ENCODE measurements around the gene AGRN. TPM values are rescaled to one million over a fixed set of nuclear protein-coding genes. Genes with fewer than 3 reads are reported as not detected.
"Not testable (repeated sequence)": the region's sequence is repeated elsewhere in the genome, so short reads cannot be mapped to it uniquely, and the experiment has no call there.

The AGRN gene
- polyA plus RNA-seq, 2 donors: 17.0 to 40.6 TPM

GRCh38 chr1:1096136-1096535 lies 76.2 kb downstream of the AGRN start:
- not testable (repeated sequence) for H3K4me1 ChIP-seq (ENCODE audit: control insufficient read depth in 2 of 2, insufficient read depth in 2 of 2, low read length in 1 of 2); H3K27ac ChIP-seq (ENCODE audit: low read depth in 2 of 2, low read length in 1 of 2); H3K36me3 ChIP-seq (ENCODE audit: control insufficient read depth in 2 of 2, insufficient read depth in 2 of 2, low read length in 1 of 2); H3K9me3 ChIP-seq (ENCODE audit: control insufficient read depth in 2 of 2, insufficient read depth in 1 of 2, low read depth in 1 of 2, low read length in 1 of 2); H3K27me3 ChIP-seq (ENCODE audit: control insufficient read depth in 1 of 2, insufficient read depth in 2 of 2, low read length in 2 of 2); H3K4me3 ChIP-seq (ENCODE audit: low read depth in 1 of 2, low read length in 2 of 2)
- WGBS, 2 donors: 92 to 94% methylated on average over 5 of the region's 5 CpGs

- Histone ChIP-seq H3K36me3 (ENCODE audit: control insufficient read depth in 2 of 2, insufficient read depth in 2 of 2, low read length in 1 of 2) (no peaks in the 10 kb centered on the region), H3K4me1 (ENCODE audit: control insufficient read depth in 2 of 2, insufficient read depth in 2 of 2, low read length in 1 of 2) (no peaks in the 10 kb centered on the region), H3K9me3 (ENCODE audit: control insufficient read depth in 2 of 2, insufficient read depth in 1 of 2, low read depth in 1 of 2, low read length in 1 of 2) (no peaks in the 10 kb centered on the region), H3K4me3 (ENCODE audit: low read depth in 1 of 2, low read length in 2 of 2) (no peak overlapping the region), H3K27me3 (ENCODE audit: control insufficient read depth in 1 of 2, insufficient read depth in 2 of 2, low read length in 2 of 2) (no peaks in the 10 kb centered on the region), H3K27ac (ENCODE audit: low read depth in 2 of 2, low read length in 1 of 2) (no peak overlapping the region)
- WGBS, 2 donors: 92% methylated on average over 18 of the region's 18 CpGs
Measured at GRCh38 chr1:1098681-1099421, 78.9 kb downstream of the AGRN start.

- Histone ChIP-seq H3K4me3 (ENCODE audit: low read depth in 1 of 2, low read length in 2 of 2) (no peak overlapping the region), H3K36me3 (ENCODE audit: control insufficient read depth in 2 of 2, insufficient read depth in 2 of 2, low read length in 1 of 2) (no peaks in the 10 kb centered on the region), H3K27me3 (ENCODE audit: control insufficient read depth in 1 of 2, insufficient read depth in 2 of 2, low read length in 2 of 2) (no peaks in the 10 kb centered on the region), H3K27ac (ENCODE audit: low read depth in 2 of 2, low read length in 1 of 2) (no peak overlapping the region), H3K4me1 (ENCODE audit: control insufficient read depth in 2 of 2, insufficient read depth in 2 of 2, low read length in 1 of 2) (no peaks in the 10 kb centered on the region), H3K9me3 (ENCODE audit: control insufficient read depth in 2 of 2, insufficient read depth in 1 of 2, low read depth in 1 of 2, low read length in 1 of 2) (no peaks in the 10 kb centered on the region)
- 87 to 89% methylated on average over 4 of the region's 4 CpGs for WGBS, 2 donors
Measured at GRCh38 chr1:1099506-1100183, 79.7 kb downstream of the AGRN start.

- no peak overlapping the region for H3K4me3 ChIP-seq (ENCODE audit: low read depth in 1 of 2, low read length in 2 of 2)
- H3K27me3 ChIP-seq (ENCODE audit: control insufficient read depth in 1 of 2, insufficient read depth in 2 of 2, low read length in 2 of 2): no peaks in the 10 kb centered on the region
- WGBS, 2 donors: 98% methylated on average over 11 of the region's 11 CpGs
- no peaks in the 10 kb centered on the region for H3K4me1 ChIP-seq (ENCODE audit: control insufficient read depth in 2 of 2, insufficient read depth in 2 of 2, low read length in 1 of 2)
- no peaks in the 10 kb centered on the region for H3K36me3 ChIP-seq (ENCODE audit: control insufficient read depth in 2 of 2, insufficient read depth in 2 of 2, low read length in 1 of 2)
- H3K27ac ChIP-seq (ENCODE audit: low read depth in 2 of 2, low read length in 1 of 2): no peak overlapping the region
- H3K9me3 ChIP-seq (ENCODE audit: control insufficient read depth in 2 of 2, insufficient read depth in 1 of 2, low read depth in 1 of 2, low read length in 1 of 2): no peaks in the 10 kb centered on the region
Measured at GRCh38 chr1:1100296-1100695, 80.4 kb downstream of the AGRN start.

- H3K27ac ChIP-seq (ENCODE audit: low read depth in 2 of 2, low read length in 1 of 2): no peak overlapping the region
- H3K4me3 ChIP-seq (ENCODE audit: low read depth in 1 of 2, low read length in 2 of 2): no peak overlapping the region
- no peaks in the 10 kb centered on the region for H3K4me1 ChIP-seq (ENCODE audit: control insufficient read depth in 2 of 2, insufficient read depth in 2 of 2, low read length in 1 of 2)
- H3K36me3 ChIP-seq (ENCODE audit: control insufficient read depth in 2 of 2, insufficient read depth in 2 of 2, low read length in 1 of 2): no peaks in the 10 kb centered on the region
- no peaks in the 10 kb centered on the region for H3K9me3 ChIP-seq (ENCODE audit: control insufficient read depth in 2 of 2, insufficient read depth in 1 of 2, low read depth in 1 of 2, low read length in 1 of 2)
- 87 to 94% methylated on average over 7 of the region's 7 CpGs for WGBS, 2 donors
- H3K27me3 ChIP-seq (ENCODE audit: control insufficient read depth in 1 of 2, insufficient read depth in 2 of 2, low read length in 2 of 2): no peaks in the 10 kb centered on the region
Measured at GRCh38 chr1:1101503-1101902, 81.6 kb downstream of the AGRN start.

- H3K9me3 ChIP-seq (ENCODE audit: control insufficient read depth in 2 of 2, insufficient read depth in 1 of 2, low read depth in 1 of 2, low read length in 1 of 2): not testable (repeated sequence)
Measured at GRCh38 chr1:1104152-1104551, 84.2 kb downstream of the AGRN start.

More at GRCh38 chr1:1104152-1104551, 84.2 kb downstream of the AGRN start:
- H3K27me3 ChIP-seq (ENCODE audit: control insufficient read depth in 1 of 2, insufficient read depth in 2 of 2, low read length in 2 of 2); H3K4me3 ChIP-seq (ENCODE audit: low read depth in 1 of 2, low read length in 2 of 2); H3K4me1 ChIP-seq (ENCODE audit: control insufficient read depth in 2 of 2, insufficient read depth in 2 of 2, low read length in 1 of 2); H3K27ac ChIP-seq (ENCODE audit: low read depth in 2 of 2, low read length in 1 of 2); H3K36me3 ChIP-seq (ENCODE audit: control insufficient read depth in 2 of 2, insufficient read depth in 2 of 2, low read length in 1 of 2): not testable (repeated sequence)
- 75 to 79% methylated on average over 6 of the region's 6 CpGs for WGBS, 2 donors

Other genes with a start within 250 kb of the AGRN start
- 1 to 10 TPM in 1 of 2 donors, under 1 TPM in 1; 0.68 to 1.5 TPM for gene SAMD11, start 96.2 kb upstream of the AGRN start, polyA plus RNA-seq
- gene NOC2L, start 60.9 kb upstream of the AGRN start, polyA plus RNA-seq: 10 to 100 TPM; 60.8 to 67.4 TPM
- gene KLHL17, start 59.5 kb upstream of the AGRN start, polyA plus RNA-seq: 10 to 100 TPM; 11.9 to 21.8 TPM
- 10 to 100 TPM; 35.6 to 74.7 TPM for gene PLEKHN1, start 53.6 kb upstream of the AGRN start, polyA plus RNA-seq
- 1 to 10 TPM in 1 of 2 donors, under 1 TPM in 1; 0.47 to 3.4 TPM for gene PERM1, start 38.0 kb upstream of the AGRN start, polyA plus RNA-seq
- gene HES4, start 20.0 kb upstream of the AGRN start, polyA plus RNA-seq: 10 to 100 TPM; 15.1 to 20.2 TPM
- gene ISG15, start 6.6 kb upstream of the AGRN start, polyA plus RNA-seq: 10 to 100 TPM; 17.8 to 40.7 TPM
- gene RNF223, start 54.2 kb downstream of the AGRN start, polyA plus RNA-seq: 10 to 100 TPM; 28.2 to 44.2 TPM
- 10 to 100 TPM; 13.0 to 27.5 TPM for gene C1orf159, start 96.0 kb downstream of the AGRN start, polyA plus RNA-seq
- under 1 TPM; 0.28 to 0.43 TPM for gene TTLL10, start 153.8 kb downstream of the AGRN start, polyA plus RNA-seq
- gene TNFRSF18, start 186.5 kb downstream of the AGRN start, polyA plus RNA-seq: 1 to 10 TPM; 1.9 to 4.3 TPM
- gene TNFRSF4, start 194.0 kb downstream of the AGRN start, polyA plus RNA-seq: 1 to 10 TPM in 1 of 2 donors, under 1 TPM in 1; 0.73 to 1.1 TPM
- 10 to 100 TPM; 43.9 to 68.0 TPM for gene SDF4, start 211.9 kb downstream of the AGRN start, polyA plus RNA-seq
- gene B3GALT6, start 212.1 kb downstream of the AGRN start, polyA plus RNA-seq: 1 to 10 TPM; 4.5 to 6.7 TPM
- 1 to 10 TPM; 1.6 to 3.0 TPM for gene C1QTNF12, start 226.6 kb downstream of the AGRN start, polyA plus RNA-seq